DOHH2 (cell line): ENCODE data around the gene DAPP1.

ENCODE experiments used
- EZH2phosphoT487 ChIP-seq: fragments of 200-600 bp; sonication (generic); IDR thresholded peaks from 2 replicates; pipeline ENCODE4 v1.6.1; 2017; ENCODE audit warnings: borderline replicate concordance, mild to moderate bottlenecking, antibody characterized with exemption, low read length, moderate library complexity, mixed read lengths
- TF ChIP-seq, protein P1 (sequence below): fragments of 200-600 bp; sonication (generic); IDR thresholded peaks from one replicate; pipeline ENCODE4 v1.5.1; 2014; ENCODE audit warnings: antibody characterized with exemption, mild to moderate bottlenecking, low read depth, low read length; ENCODE audit not compliant: poor library complexity, severe bottlenecking

- TF ChIP-seq, protein P1, sequence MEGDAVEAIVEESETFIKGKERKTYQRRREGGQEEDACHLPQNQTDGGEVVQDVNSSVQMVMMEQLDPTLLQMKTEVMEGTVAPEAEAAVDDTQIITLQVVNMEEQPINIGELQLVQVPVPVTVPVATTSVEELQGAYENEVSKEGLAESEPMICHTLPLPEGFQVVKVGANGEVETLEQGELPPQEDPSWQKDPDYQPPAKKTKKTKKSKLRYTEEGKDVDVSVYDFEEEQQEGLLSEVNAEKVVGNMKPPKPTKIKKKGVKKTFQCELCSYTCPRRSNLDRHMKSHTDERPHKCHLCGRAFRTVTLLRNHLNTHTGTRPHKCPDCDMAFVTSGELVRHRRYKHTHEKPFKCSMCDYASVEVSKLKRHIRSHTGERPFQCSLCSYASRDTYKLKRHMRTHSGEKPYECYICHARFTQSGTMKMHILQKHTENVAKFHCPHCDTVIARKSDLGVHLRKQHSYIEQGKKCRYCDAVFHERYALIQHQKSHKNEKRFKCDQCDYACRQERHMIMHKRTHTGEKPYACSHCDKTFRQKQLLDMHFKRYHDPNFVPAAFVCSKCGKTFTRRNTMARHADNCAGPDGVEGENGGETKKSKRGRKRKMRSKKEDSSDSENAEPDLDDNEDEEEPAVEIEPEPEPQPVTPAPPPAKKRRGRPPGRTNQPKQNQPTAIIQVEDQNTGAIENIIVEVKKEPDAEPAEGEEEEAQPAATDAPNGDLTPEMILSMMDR, result no peak
- TF ChIP-seq EZH2phosphoT487, result no peak
Measured at GRCh38 chr4:99832758-99833157, 16.1 kb downstream of the DAPP1 start.
